GM21825 (cell line): ENCODE results near the gene PCDH9.

Source experiments
- ATAC-seq: cut with Tn5 transposase; IDR thresholded peaks from one replicate; pipeline ENCODE4 v1.9.1; 2021; ENCODE audit warnings: mild to moderate bottlenecking, moderate library complexity; ENCODE audit not compliant: unreplicated experiment

PCDH9 gene

DNA sequence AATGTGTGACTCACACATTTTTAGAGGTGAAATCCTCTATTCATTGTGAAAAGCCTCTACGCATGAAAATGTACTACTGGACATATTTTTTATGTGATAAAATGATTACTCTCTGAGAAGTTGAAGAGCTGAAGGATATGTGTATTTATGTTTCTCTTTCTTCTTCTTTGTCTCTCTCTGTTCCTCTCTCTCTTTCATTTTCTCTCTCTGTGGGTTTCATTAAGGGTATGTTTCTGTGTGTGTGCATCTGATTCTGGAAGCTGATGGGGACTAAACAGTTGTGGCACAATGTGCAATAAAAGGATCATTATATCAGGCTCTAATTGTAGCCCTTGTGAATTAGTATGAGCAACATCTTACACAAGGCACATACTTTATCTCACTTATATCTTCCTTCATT, 867.7 kb downstream of the PCDH9 start:
- ATAC-seq: no peak

DNA sequence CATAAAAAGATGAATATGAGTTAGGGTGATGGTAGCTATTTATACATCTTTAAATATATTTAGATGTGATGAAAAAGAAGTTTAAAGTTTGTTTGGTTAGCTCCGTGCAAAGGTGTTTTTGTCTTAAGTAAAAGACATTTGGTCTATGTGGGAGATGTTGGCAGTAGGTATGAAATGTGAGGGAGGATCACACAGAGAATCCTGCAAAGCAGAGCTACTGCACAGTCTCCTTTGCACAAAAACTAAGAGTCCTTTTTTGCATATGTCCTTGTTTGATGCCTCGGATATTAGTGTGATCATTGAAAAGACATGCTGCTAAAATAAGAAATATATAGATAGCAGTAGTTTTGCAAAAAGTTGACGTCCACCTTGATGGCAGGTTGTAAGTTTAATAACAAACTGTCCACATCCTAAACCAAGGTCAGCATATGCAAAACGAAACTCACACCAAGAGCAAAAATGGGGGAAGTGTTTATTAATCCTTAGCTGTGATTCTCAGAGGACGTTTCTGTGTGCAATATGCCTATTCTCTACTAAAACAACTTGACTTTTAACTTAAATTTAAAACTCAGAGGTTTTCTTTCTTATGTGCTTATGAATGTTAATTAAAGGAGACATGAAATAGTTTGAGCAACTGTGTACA, 870.1 kb downstream of the PCDH9 start:
- no peak for ATAC-seq

DNA sequence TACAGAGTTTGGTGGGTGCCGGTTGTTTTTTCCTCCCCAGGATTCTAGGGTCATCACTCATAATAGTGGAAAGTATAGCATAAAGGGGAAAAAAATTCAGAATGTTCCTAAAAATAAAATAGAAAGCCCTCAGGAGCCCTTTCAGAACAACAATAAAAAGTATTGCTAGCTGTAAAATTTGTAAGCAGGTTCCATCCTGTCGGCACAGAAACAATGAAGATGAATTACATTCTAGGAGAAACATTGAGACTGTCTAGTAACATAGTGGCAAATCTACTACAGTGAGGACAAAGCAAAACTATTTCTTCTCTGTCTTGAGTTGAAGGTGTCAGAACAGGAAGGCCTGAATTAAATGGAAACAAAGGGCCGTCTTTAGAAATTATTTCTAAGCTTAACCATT, 870.7 kb downstream of the PCDH9 start:
- no peak for ATAC-seq

DNA sequence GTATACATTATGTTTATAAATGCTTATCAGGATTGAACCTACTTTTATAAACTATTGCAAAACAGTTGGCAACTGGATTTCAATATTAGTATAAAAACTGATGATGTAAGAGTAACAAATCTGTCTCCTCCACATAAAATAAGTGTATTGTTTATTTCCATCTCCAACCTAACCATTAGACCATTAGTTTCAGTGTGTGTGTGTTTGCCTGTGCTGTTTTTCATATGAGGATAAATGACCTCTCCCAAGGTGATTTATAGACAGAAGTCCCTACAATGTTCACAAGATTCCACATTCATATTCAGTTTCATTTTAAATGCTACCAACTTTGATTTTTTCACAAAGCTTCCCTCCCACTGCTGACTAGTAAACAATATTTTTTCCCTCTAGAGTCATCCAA, 871.6 kb downstream of the PCDH9 start:
- ATAC-seq: no peak

DNA sequence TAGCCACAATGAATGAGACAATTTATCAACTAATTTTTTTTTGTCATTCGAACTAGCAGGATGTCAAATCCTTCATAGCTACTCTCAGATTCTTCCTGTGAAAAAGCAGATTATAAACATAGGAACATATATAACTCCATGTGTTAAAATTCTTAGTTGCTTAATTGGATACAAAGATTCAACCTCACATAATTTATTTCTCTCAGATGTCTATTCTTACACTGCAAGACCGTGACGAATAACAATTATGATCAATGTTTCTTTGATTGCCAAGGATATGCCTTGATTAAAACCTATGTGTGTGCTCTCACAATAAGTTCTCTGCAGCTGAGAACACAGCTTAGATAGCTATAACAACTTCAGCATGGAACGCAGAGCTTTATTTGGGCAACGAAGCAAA, 872.7 kb downstream of the PCDH9 start:
- ATAC-seq: no peak

DNA sequence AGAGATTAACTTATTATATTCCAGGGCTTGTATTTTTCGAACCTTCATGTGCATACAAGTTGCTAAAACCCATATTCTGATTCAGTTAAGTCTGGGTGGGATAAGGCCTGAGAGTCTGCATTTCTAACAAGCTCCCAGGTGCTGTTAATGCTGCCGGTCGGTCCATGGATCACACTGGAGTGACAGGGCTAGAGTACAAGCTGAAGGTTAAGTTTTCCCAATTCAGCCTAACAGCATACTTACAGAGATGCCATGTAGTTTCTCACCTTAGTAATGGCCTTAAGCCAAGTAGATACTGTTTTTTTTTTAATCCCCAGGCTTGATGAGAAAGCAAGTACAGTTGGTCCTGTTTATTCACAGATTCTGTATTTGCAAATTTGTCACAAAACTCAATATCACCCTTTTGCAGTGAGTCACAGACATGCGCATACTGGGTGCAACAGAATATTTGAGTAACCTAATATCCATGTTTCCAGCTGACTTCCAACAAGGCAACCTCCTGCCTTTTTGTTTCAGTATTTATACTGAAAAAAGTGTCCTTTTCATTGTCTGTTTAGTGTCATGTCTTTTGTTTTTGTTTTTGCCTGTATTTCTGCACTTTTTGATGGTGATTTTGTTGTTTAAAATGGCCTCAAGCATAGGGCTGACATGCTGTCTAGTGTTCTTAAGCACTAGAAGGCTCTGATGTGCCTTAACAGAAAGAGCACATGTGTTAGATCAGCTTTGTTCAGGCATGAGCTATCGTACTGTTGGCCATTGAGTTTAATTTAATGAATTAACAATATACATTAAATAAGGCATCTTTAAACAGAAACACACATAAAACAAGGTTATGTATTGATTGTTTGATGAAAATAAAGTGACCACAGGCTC, 875.0 kb downstream of the PCDH9 start:
- no peak for ATAC-seq

DNA sequence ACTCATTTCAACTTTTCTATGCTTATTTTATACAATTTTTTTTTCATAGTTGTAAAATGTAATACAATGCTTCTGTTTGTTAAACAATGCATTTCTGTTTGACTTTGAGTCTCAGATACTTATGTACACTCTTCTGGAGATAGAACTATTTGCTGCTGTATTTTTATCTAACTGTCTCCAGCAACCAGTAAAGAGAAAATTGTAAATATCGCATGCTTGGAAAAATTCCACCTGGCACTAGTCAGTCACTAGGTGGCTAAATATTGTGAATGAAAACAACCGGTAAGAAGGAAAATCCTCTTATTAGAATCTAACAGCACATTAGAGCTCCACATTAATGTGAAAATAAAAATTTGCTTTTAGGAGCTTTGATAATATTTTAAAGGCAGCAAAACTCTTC, 876.5 kb downstream of the PCDH9 start:
- no peak for ATAC-seq

DNA sequence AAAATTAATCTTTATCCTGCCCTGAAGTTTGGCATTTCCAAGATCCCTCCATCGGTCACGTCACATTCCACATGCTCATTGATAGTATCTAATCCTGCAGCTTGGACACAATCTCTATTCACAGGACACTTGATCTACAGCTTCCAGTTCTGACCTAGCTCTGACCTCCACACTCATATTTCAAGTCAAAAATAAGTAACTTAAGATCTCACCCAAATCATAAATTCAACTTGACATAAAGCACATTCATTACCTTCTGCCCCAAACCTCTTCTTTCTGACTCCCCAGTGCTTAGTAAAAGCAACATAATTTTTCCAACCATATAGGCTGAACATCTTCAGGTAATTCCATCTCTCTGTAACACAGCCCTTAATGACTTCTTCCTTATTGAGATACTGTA, 880.2 kb downstream of the PCDH9 start:
- no peak for ATAC-seq

DNA sequence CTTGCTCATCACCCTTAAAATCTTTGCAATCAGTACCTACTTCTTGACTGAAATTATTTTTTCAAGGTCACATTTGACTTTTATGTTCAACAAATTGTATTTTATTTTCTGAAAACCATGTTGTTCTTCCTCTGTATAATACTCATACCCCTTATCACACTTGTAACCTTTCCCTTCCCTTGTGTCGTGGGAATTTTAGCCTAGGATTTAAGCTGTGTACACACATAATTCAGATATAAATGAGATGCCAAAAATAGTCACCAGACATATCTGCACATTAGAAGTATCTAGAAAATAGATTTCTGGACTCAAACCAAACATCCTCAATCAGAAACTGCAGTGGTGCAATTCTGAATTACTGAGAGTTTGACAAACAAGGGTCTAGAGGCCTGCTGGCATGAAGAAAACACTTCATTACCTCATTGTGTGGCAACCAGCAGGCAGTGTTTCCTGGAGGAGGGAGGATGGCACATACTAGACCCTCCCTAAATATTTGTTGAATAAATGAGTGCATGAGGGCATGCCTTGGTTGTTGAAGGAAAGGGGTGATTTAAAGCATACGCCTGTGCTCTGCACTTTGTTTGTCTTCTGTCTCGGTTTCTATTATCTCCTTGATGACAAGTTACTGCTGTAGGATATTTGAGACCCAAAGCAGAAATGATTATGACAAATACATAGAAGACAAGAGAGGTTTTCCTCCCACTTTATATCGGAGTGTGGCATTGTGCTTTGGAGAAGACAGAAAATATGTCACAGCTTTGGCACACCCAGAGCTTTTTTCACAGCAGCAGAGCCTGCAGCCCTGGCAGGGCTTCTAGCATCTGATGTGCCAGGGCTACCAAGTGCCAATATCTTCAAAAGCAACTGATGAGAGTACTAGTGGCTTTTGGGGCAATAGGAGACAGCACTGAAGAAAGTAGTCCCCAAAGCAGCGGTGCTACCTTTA, 881.1 kb downstream of the PCDH9 start:
- ATAC-seq: no peak

DNA sequence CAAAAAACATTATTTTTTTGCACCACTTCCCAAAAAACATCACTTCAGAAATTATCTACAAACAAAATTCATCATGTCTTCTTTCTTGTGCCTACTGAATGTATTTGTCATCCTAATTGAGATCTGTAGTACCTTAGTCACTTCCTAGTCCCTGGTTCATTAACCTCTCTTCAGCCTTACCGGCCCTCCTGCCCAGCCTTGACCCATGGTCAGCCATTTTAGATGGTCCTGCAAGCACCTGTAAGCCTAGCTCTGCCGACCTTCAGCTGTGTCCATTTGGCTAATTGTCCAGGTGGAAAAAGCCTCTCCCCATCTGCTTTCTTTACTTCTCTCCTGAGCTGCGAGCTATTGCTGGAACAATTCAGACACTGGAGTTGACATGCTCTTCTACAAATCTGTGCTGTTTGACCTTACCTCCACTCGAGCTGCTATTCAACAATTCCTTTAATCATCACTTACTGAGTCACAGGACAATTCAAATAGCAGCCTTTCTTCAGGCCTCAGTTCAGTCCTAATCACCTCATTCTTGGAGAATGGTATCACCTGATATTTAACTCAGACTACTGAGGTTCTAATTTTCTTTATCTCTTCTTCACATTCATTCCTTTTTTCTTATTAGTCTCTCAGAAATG, 882.5 kb downstream of the PCDH9 start:
- no peak for ATAC-seq

DNA sequence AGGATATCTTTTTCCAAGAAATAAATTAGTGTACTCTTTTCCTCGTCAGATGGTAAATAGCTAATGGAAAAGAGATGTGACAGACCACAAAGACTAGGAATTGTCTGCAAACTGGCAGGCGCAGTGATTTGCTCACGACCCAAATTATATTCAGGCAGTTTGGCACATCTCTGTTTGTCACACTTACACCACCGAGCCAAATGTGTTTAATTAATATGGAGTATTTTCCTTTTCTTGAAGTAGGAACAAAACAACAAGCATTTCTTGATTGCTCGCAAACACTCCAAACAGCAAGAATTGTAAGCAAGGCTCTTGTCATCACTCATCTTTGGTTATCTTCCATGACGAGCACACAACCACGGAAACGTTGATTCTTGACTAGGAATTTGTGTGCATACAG, 884.2 kb downstream of the PCDH9 start:
- no peak for ATAC-seq

DNA sequence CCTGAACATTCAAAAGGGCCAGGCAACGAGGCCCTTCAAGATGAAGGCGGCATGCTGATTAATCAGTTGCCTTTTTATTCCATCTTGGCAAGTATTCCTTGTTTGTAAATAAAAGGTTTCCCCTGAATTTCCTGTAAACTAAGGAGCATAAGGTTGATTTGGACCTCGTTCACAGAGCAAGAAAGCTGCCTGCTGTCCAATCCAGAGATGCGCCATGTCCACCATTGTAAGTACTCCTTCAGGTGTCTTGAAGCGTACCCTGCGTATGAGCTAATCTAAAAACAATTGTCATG, 884.7 kb downstream of the PCDH9 start:
- ATAC-seq: no peak

DNA sequence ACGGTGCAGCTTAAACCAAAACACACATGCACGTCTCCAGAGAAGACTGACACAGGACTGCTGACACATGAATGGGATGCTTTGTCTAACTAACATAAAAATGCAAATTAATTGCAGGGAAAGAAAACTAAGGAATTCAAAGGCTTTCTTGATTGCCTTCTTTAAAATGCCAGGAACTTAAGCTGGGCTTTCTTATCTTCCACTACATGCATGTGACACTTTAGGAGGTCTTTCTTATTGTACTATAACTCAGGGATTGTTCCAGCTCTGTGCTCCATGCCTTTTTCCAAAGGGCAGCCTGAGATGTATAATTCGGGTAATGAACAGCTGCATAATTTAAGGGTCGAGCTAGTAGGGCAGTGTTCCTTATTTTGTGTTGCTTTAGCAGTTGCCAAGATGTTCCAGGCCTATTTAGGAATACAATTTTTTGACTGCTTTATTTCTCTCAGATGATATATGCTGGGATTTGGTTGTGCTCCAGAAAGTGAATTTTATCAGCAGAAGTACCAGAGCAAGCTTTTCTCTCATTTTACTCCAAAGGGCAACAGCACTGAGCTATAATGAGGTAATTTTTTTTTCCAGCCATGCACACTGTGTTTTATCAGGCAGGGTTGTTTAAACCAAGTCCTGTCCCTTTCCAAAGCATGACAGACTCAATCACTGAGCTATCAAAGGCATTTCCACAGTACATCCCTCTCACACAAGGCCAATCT, 885.2 kb downstream of the PCDH9 start:
- ATAC-seq: no peak

DNA sequence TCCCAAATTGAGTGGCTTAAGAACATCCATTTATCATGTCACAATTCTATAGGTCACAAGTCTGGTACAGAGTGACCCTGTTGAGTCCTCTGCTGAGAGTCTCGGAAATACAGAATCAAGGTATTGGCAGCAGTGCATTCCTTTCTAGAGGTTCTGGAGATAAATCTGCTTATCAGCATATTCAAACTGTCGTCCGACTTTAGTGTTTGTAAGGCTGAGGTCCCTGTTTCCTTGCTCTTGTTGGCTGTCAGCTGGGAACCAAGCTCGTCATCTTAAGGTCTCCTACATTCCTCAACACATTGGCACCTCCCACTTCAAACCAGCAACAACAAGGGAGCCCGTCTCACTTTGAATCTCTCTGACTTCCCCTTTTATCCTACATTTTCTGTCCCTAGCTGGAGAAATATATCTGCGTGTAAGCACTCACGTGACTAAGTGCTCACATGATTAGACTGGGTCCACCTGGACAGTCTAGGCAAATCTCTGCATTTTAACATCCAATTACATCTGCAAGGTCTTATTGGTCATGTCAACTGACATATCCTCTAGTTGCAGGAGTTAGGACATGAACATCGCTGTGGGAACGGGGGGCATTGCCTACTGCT, 886.8 kb downstream of the PCDH9 start:
- ATAC-seq: no peak

DNA sequence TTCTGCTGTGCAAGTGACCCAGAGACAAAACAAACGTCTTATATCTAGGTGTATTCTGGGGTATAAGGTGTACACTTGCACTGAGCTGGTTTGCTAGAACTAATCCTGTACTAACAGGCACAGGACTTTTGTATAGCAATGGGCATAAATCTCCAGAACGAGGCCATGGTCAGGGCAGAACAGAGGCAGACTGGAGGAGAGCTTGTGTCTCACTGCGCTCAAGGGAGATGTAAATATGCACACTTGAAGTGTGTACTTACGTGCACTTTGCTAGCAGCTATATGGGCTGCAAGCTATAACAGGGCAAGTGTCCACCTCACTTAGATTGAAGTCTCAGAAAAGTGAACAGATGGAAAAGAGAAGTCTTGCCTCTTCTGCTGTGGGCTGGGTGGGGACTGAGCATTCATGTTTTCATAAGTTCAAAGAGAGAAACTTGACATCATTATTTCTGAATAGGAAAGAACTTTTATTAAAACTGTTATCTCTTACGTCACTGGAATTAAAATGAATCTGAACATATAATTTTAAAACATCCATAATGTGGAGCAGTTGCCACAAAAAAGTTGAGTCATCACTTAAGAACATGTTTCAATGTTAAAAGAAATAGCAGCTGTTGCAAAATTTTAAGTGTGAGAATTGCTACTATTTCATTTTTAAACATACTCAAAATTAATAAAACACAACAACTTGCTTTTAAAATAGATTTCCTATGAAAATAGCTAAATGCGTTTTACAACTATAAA, 888.3 kb downstream of the PCDH9 start:
- ATAC-seq: no peak

DNA sequence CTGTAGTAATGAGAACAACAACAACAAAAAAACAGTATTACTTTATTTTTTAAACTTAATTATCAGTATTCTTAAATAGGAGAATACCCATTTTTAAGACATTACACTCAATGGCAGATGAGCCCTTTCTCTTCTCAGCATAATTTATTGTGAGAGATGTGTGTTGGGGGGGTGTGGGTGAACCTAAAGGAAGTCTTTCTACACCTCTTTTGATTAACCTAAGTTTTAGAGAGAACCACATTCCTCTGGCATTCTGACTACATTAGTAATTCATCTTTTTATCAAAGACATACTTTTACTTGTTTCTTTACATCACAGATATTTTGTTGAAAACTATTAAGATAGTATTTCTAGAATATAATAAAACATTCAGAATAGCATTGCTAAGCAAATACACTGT, 890.9 kb downstream of the PCDH9 start:
- ATAC-seq: no peak

DNA sequence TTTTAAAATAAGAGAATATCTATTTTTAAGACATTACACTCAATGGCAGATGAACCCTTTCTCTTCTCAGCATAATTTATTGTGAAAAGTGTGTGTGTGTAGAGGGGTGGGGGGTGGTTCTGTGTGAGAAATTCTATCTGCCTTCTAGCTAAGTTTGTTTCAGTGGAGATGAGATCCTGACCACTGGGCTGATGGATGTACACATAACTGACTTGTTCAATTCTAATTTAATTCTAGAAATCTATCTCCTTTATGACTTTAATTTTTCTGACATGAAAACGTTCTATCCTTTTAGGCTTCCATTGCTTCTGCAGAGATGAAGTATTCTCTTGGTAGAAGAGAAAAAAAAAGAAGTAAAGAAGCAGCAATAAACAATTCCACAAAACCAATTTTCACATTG, 891.6 kb downstream of the PCDH9 start:
- no peak for ATAC-seq

DNA sequence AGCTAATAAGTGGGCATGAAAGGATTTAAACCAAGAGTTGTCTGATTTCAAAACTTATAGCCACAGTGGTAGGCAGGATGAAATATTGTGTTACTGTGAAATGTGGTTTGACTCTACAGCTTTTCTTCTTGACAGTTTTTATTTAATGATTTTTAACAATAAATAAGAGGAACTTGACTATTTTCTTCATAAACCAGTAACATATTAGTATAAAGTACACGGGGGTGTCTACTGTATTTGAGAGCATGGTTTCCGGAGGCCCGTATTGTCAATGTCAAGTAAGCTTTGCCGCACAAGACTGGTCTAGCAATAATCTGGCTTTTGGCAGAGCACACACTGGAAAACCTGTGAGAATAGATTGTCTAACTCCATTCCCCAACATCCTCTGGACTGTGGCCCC, 894.5 kb downstream of the PCDH9 start:
- no peak for ATAC-seq

DNA sequence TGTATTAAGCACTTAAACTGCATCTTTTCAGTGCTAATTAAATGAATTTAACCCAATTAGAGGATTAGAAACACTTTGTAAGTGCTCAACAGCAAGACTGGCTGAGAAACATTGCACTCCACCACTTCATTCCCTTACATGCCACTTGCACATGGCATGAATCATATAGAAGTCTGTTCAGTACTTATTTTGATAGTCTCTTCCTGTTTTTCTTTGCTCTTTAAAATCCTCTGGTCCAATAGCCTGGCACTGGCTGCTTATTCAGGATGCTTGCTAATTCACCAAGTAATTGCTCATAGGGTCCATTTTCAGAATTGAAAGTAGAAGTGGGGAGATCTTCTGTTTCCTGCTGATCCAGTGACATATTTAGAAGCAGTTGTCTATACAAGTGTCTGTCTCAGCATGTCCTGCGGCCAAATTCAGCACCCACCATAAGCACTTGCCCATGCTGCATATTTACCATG, 900.1 kb downstream of the PCDH9 start:
- ATAC-seq: no peak
